Activated T-cell treated with anti-CD3 and anti-CD28 coated beads for 1 hour (primary cell): Measurements from ENCODE around the gene SCOC.
"Not testable (repeated sequence)": the region's sequence is repeated elsewhere in the genome, so short reads cannot be mapped to it uniquely, and the experiment has no call there.

Source experiments
- DNase-seq: peaks from one replicate; pipeline ENCODE4 v3.0.0-alpha.2; 2020; ENCODE audit warnings: low read depth

SCOC gene

GRCh38 chr4:140361099-140361498, 12.3 kb upstream of the SCOC start:
- no peak for DNase-seq

GRCh38 chr4:140363051-140363450, 10.4 kb upstream of the SCOC start:
- DNase-seq: no peak

GRCh38 chr4:140363558-140363957, 9.9 kb upstream of the SCOC start:
- no peak for DNase-seq

- no peak for DNase-seq
Measured at GRCh38 chr4:140367738-140368137, 5.7 kb upstream of the SCOC start.

GRCh38 chr4:140368686-140369085, 4.8 kb upstream of the SCOC start:
- DNase-seq: no peak

GRCh38 chr4:140372751-140373327, 607 bp upstream of the SCOC start:
- DNase-seq: no peak

- no peak for DNase-seq
Measured at GRCh38 chr4:140374130-140374477, 658 bp downstream of the SCOC start.

GRCh38 chr4:140382732-140383131, 9.3 kb downstream of the SCOC start:
- no peak for DNase-seq

GRCh38 chr4:140388015-140388414, 14.6 kb downstream of the SCOC start:
- no peak for DNase-seq

- no peak for DNase-seq
Measured at GRCh38 chr4:140395668-140396067, 22.2 kb downstream of the SCOC start.

GRCh38 chr4:140400111-140400510, 26.7 kb downstream of the SCOC start:
- DNase-seq: no peak

GRCh38 chr4:140406292-140406691, 32.8 kb downstream of the SCOC start:
- no peak for DNase-seq

GRCh38 chr4:140408974-140409373, 35.5 kb downstream of the SCOC start:
- DNase-seq: no peak

- not testable (repeated sequence) for DNase-seq
Measured at GRCh38 chr4:140413130-140413969, 39.9 kb downstream of the SCOC start.

- DNase-seq: no peak
Measured at GRCh38 chr4:140423106-140423505, 49.7 kb downstream of the SCOC start.

- no peak for DNase-seq
Measured at GRCh38 chr4:140426610-140427105, 53.2 kb downstream of the SCOC start.

- DNase-seq: peak; percentile 16
Measured at GRCh38 chr4:140427106-140427918, 53.9 kb downstream of the SCOC start, which contains the start of gene CLGN. CLGN (minus strand) TSS chr4:140427648; CDS start chr4:140413078, 14,570 bp downstream.

GRCh38 chr4:140427919-140428471, 54.5 kb downstream of the SCOC start:
- DNase-seq: no peak
